ENCODE data around the gene UNC5C. TPM values are rescaled to one million over a fixed set of nuclear protein-coding genes. Genes with fewer than 3 reads are reported as not detected.

The UNC5C gene
- total RNA-seq, 4 donors from 2014 or later, result 1.6 to 4.4 (median 3.2) TPM

DNA sequence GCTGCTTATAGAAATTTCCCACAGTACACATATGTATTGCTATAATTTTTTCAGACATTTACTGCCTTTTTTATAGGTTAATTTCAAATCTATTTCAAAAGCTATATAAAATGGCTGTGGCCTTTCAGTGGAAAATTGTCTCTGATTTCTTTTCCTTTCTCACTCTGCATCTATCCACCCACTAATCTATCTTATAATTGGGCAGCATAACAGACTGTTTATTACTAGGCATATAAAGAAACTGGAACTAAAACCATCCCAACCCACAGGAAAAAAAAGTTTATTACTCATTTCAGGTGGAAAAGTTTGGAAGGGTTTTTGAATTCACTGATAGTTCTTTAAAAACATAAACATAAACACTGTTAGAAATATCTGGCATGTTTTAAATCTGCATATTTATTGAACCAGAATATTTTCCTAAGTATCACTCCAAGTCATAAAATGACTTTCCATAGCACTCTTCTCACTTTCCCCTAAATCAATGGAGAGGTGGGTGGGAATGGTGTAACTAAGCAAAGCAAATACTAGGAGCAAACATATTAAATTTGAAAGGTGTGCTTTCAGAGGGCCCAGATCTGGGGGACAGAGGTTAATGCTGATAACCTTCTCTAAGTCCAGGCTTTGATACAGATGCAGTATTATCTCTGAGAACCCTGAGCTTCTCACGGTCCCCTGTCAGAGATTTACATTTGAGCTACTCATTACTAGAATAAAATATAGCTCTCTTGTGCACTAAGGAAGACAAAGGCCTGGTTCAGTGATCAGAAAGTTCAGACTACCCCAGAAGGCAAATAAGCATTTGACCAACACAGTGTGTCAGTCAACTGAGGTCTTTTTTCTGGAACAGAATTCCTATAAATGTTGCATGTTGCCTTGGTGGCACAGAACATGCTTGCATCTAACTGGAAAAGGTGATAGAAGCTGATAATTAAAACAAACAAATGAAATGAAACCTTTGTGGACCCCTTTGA, 328.3 kb downstream of the UNC5C start:
- Histone ChIP-seq H3K9me3 (no peaks in the 10 kb centered on the region), H3K4me1 (no peaks in the 10 kb centered on the region)
- 80 to 100% methylated on average over 1 of the region's 1 CpG for WGBS, 2 donors (ENCODE audit: low coverage in 1 of 2)

DNA sequence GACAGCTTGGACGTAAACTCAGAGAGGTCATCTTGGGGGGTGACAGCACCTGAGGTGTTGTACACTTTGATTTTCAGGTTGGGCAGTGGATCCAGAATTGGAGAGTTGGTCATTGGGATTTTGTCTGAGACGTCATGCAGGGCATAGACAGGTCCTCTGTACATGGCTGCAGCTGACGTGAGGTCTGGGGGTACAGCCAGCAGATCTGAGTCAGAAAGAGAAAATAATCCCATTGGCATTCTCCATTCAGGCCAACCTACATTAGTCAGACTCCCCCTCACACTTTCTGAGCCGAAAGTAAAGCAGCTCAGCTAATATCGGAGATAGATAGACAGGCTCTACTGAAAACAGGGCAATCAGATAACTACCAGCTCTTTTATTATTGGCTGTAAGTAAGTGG, 329.7 kb downstream of the UNC5C start:
- 60 to 100% methylated on average over 3 to 4 of the region's 5 CpGs for WGBS, 2 donors (ENCODE audit: low coverage in 1 of 2)
- Histone ChIP-seq H3K36me3 (no peaks in the 10 kb centered on the region), H3K4me1 (no peaks in the 10 kb centered on the region), H3K27ac (no peak overlapping the region), H3K27me3 (no peaks in the 10 kb centered on the region), H3K4me3 (no peak overlapping the region), H3K9me3 (no peaks in the 10 kb centered on the region)
- no peak for ATAC-seq
- no peak for TF ChIP-seq EP300 (IDR thresholded peaks at IDR 0.05)
- no peak for TF ChIP-seq POLR2A (IDR thresholded peaks at IDR 0.05)
- TF ChIP-seq, protein P1, sequence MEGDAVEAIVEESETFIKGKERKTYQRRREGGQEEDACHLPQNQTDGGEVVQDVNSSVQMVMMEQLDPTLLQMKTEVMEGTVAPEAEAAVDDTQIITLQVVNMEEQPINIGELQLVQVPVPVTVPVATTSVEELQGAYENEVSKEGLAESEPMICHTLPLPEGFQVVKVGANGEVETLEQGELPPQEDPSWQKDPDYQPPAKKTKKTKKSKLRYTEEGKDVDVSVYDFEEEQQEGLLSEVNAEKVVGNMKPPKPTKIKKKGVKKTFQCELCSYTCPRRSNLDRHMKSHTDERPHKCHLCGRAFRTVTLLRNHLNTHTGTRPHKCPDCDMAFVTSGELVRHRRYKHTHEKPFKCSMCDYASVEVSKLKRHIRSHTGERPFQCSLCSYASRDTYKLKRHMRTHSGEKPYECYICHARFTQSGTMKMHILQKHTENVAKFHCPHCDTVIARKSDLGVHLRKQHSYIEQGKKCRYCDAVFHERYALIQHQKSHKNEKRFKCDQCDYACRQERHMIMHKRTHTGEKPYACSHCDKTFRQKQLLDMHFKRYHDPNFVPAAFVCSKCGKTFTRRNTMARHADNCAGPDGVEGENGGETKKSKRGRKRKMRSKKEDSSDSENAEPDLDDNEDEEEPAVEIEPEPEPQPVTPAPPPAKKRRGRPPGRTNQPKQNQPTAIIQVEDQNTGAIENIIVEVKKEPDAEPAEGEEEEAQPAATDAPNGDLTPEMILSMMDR (IDR thresholded peaks at IDR 0.05), result no peak
- no peak for TF ChIP-seq POLR2AphosphoS5 (IDR thresholded peaks at IDR 0.05)

More for the DNA sequence above, 328.3 kb downstream of the UNC5C start:
- Histone ChIP-seq H3K27me3 (no peaks in the 10 kb centered on the region), H3K27ac (no peak overlapping the region), H3K4me3 (no peak overlapping the region), H3K36me3 (no peaks in the 10 kb centered on the region)
- no peak for TF ChIP-seq POLR2A (IDR thresholded peaks at IDR 0.05)
- TF ChIP-seq, protein P1 (IDR thresholded peaks at IDR 0.05), result no peak
- TF ChIP-seq POLR2AphosphoS5 (IDR thresholded peaks at IDR 0.05), result no peak
- no peak for TF ChIP-seq EP300 (IDR thresholded peaks at IDR 0.05)
- no peak for ATAC-seq

DNA sequence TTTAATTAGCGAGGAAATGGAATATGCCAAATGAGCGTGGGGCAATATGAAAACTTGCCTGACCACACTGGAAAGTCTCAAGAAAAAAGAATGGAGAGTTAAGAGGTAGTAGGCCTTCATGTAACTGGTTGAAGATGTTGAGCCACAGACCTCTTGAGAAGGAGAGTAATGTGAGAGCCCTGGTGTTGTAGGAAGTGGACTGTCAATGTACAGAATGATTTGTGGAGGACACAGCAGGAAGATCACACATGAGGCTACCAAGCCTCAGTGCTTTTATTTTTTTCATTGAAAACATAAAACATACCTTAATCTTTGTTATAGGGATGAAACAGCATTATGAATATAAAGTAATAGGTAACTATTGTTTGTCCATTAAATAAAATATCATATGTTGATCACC, 331.6 kb downstream of the UNC5C start:
- Histone ChIP-seq H3K9me3 (no peaks in the 10 kb centered on the region), H3K4me3 (no peak overlapping the region), H3K36me3 (no peaks in the 10 kb centered on the region), H3K4me1 (no peaks in the 10 kb centered on the region), H3K27ac (no peak overlapping the region), H3K27me3 (no peaks in the 10 kb centered on the region)
- 93 to 100% methylated on average over 2 of the region's 2 CpGs for WGBS, 2 donors (ENCODE audit: low coverage in 1 of 2)
- no peak for ATAC-seq
- TF ChIP-seq, protein P1 (IDR thresholded peaks at IDR 0.05), result no peak
- TF ChIP-seq POLR2AphosphoS5 (IDR thresholded peaks at IDR 0.05) (no peak), POLR2A (IDR thresholded peaks at IDR 0.05) (no peak), EP300 (IDR thresholded peaks at IDR 0.05) (no peak)

DNA sequence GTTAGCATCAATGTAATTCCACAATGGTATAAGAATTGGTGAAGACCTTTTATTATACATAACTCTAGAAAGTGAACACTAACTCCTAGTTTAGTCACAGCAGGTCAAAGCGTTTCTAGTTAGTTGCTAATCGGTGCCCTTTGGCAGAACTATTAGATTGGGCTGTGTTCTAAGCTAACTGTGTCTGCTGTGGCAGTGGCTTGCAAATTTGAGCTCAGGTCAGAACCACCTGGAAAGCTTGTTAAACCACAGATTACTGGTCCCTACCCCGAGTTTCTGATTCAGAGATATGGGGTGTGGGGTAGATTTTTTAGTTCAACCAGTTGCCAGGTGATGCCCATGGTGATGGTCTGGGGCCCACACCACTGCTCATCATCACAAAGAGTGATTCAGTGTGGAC, 332.1 kb downstream of the UNC5C start:
- Histone ChIP-seq H3K36me3 (no peaks in the 10 kb centered on the region), H3K4me1 (no peaks in the 10 kb centered on the region), H3K9me3 (no peaks in the 10 kb centered on the region), H3K27ac (no peak overlapping the region), H3K27me3 (no peaks in the 10 kb centered on the region), H3K4me3 (no peak overlapping the region)
- 89 to 100% methylated on average over 2 of the region's 3 CpGs for WGBS, 2 donors (ENCODE audit: low coverage in 1 of 2)
- ATAC-seq, result no peak
- no peak for TF ChIP-seq POLR2AphosphoS5 (IDR thresholded peaks at IDR 0.05)
- TF ChIP-seq, protein P1 (IDR thresholded peaks at IDR 0.05), result no peak
